ENCODE results near the gene THBS3.

- no peak for TF ChIP-seq EZH2phosphoT487 (IDR thresholded peaks at IDR 0.05; ENCODE audit: low read depth, severe bottlenecking, unreplicated experiment)
- TF ChIP-seq, protein P1, sequence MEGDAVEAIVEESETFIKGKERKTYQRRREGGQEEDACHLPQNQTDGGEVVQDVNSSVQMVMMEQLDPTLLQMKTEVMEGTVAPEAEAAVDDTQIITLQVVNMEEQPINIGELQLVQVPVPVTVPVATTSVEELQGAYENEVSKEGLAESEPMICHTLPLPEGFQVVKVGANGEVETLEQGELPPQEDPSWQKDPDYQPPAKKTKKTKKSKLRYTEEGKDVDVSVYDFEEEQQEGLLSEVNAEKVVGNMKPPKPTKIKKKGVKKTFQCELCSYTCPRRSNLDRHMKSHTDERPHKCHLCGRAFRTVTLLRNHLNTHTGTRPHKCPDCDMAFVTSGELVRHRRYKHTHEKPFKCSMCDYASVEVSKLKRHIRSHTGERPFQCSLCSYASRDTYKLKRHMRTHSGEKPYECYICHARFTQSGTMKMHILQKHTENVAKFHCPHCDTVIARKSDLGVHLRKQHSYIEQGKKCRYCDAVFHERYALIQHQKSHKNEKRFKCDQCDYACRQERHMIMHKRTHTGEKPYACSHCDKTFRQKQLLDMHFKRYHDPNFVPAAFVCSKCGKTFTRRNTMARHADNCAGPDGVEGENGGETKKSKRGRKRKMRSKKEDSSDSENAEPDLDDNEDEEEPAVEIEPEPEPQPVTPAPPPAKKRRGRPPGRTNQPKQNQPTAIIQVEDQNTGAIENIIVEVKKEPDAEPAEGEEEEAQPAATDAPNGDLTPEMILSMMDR (IDR thresholded peaks at IDR 0.05; ENCODE audit: poor library complexity), result no peak
Measured at GRCh38 chr1:155250246-155250632, 42.5 kb upstream of the THBS3 start.
